Adrenal gland (tissue), 5 donors: ENCODE measurements around the gene SNRK.

Experiments used
- POLR2A ChIP-seq, 2 donors: fragments of 450-650 bp; IDR thresholded peaks; one replicate each; pipeline ENCODE4 v1.6.1; 2017; ENCODE audit warnings: antibody characterized with exemption in 2 of 2, mild to moderate bottlenecking in 2 of 2, moderate library complexity in 1 of 2
- TF ChIP-seq, protein P1 (sequence below), 6 experiments: fragments of 450-650 bp in 4 of 6; fragments of 200-600 bp in 2 of 6; sonication (generic) in 1 of 6; IDR thresholded peaks; 1 replicate in 5 of 6; 2 replicates in 1 of 6; pipeline versions ENCODE4 v1.5.1 to v1.8.0; 2016 to 2021; ENCODE audit warnings: antibody characterized with exemption in 6 of 6, mild to moderate bottlenecking in 2 of 6, moderate library complexity in 1 of 6
- donor health status: DM: no; HTN: no; CAD: no.

DNA sequence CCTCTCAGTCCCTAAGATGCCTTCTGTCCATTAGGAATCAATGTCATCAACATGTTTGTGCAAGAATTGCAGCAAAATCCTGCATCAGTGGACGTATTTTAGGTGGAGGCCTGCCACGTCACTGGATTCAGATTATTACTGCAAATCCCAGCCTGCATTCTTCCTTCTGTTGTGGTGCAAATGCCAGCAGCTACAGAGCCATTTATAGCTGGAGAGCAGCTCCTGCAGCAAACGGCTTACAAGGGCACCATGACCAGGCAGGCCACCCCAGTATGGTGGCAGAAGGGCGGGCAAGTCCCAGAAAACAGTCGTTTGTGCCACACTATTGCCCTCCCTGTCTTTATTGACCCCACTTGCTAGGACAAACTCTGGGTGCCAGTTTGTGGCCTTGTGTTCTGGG lies 74.7 kb downstream of the SNRK start:
- TF ChIP-seq, protein P1, sequence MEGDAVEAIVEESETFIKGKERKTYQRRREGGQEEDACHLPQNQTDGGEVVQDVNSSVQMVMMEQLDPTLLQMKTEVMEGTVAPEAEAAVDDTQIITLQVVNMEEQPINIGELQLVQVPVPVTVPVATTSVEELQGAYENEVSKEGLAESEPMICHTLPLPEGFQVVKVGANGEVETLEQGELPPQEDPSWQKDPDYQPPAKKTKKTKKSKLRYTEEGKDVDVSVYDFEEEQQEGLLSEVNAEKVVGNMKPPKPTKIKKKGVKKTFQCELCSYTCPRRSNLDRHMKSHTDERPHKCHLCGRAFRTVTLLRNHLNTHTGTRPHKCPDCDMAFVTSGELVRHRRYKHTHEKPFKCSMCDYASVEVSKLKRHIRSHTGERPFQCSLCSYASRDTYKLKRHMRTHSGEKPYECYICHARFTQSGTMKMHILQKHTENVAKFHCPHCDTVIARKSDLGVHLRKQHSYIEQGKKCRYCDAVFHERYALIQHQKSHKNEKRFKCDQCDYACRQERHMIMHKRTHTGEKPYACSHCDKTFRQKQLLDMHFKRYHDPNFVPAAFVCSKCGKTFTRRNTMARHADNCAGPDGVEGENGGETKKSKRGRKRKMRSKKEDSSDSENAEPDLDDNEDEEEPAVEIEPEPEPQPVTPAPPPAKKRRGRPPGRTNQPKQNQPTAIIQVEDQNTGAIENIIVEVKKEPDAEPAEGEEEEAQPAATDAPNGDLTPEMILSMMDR (IDR thresholded peaks at IDR 0.05): no peak
- TF ChIP-seq POLR2A (IDR thresholded peaks at IDR 0.05): no peak
